Astrocyte (in vitro differentiated cells and primary cell): Measurements from ENCODE around the gene DLX6. TPM values are rescaled to one million over a fixed set of nuclear protein-coding genes. Genes with fewer than 3 reads are reported as not detected.

Experiments
- DNase-seq: peaks from one replicate; pipeline ENCODE4 v3.0.0-alpha.2; 2010; ENCODE audit warnings: low read depth
- FAIRE-seq: peaks from 2 replicates; lab custom pipeline; 2011; peaks lifted over from hg19 to GRCh38; lab: Jason Lieb, UNC
- H2AFZ ChIP-seq: 2 replicates; pipeline ENCODE4 v1.6.0; 2012; ENCODE audit warnings: low read depth, low read length, inconsistent platforms
- H3K27ac ChIP-seq: 2 replicates; pipeline ENCODE4 v1.5.1; 2011; ENCODE audit warnings: low read depth, low read length, inconsistent platforms
- H3K27me3 ChIP-seq: 2 replicates; pipeline ENCODE4 v1.6.0; 2011; ENCODE audit warnings: low read length, inconsistent platforms; ENCODE audit not compliant: insufficient read depth
- H3K36me3 ChIP-seq: 2 replicates; pipeline ENCODE4 v1.5.1; 2011; ENCODE audit warnings: low read length, inconsistent platforms; ENCODE audit not compliant: insufficient read depth
- H3K4me1 ChIP-seq: 2 replicates; pipeline ENCODE4 v1.5.1; 2011; ENCODE audit warnings: low read length, inconsistent platforms; ENCODE audit not compliant: insufficient read depth
- H3K4me2 ChIP-seq: 2 replicates; pipeline ENCODE4 v1.6.0; 2012; ENCODE audit warnings: low read length, inconsistent platforms
- H3K4me3 ChIP-seq: 2 replicates; pipeline ENCODE4 v1.5.1; 2011; ENCODE audit warnings: low read depth, mild to moderate bottlenecking, low read length, inconsistent platforms; ENCODE audit not compliant: insufficient read depth
- H3K79me2 ChIP-seq: 2 replicates; pipeline ENCODE4 v1.6.0; 2012; ENCODE audit warnings: mild to moderate bottlenecking, low read length, inconsistent platforms; ENCODE audit not compliant: insufficient read depth
- H3K9ac ChIP-seq: 2 replicates; pipeline ENCODE4 v1.6.0; 2012; ENCODE audit warnings: mild to moderate bottlenecking, low read length, inconsistent platforms
- H3K9me3 ChIP-seq: 2 replicates; pipeline ENCODE4 v1.5.1; 2012; ENCODE audit warnings: low read depth, mild to moderate bottlenecking, low read length, inconsistent platforms; ENCODE audit not compliant: insufficient read depth
- H4K20me1 ChIP-seq: 2 replicates; pipeline ENCODE4 v1.6.0; 2012; ENCODE audit warnings: low read length, inconsistent platforms; ENCODE audit not compliant: insufficient read depth
- H3K27ac Mint-ChIP-seq: one replicate; pipeline ENCODE4 v1.8.0; 2021; ENCODE audit warnings: mild to moderate bottlenecking, mixed read lengths; ENCODE audit not compliant: unreplicated experiment
- H3K27me3 Mint-ChIP-seq: one replicate; pipeline ENCODE4 v1.8.0; 2021; ENCODE audit warnings: low read depth, mixed read lengths; ENCODE audit not compliant: unreplicated experiment
- H3K36me3 Mint-ChIP-seq: one replicate; pipeline ENCODE4 v1.8.0; 2021; ENCODE audit warnings: low read depth, mixed read lengths; ENCODE audit not compliant: unreplicated experiment
- H3K4me1 Mint-ChIP-seq: one replicate; pipeline ENCODE4 v1.8.0; 2021; ENCODE audit warnings: low read depth, mixed read lengths; ENCODE audit not compliant: unreplicated experiment
- H3K4me3 Mint-ChIP-seq: one replicate; pipeline ENCODE4 v1.8.0; 2021; ENCODE audit warnings: mild to moderate bottlenecking, moderate library complexity, mixed read lengths; ENCODE audit not compliant: unreplicated experiment
- H3K9me3 Mint-ChIP-seq: one replicate; pipeline ENCODE4 v1.8.0; 2021; ENCODE audit warnings: mild to moderate bottlenecking, mixed read lengths; ENCODE audit not compliant: unreplicated experiment
- EZH2 ChIP-seq: IDR thresholded peaks from 2 replicates; pipeline ENCODE4 v1.6.1; 2012; ENCODE audit warnings: mild to moderate bottlenecking, low read length, inconsistent platforms; ENCODE audit not compliant: insufficient read depth
- total RNA-seq: library from RNA; stranded (reverse); gene quantifications from 2 replicates; pipeline ENCODE4 v1.2.1, GENCODE V29; 2021
- TF ChIP-seq, protein P1 (sequence below): IDR thresholded peaks from 2 replicates; pipeline ENCODE4 v1.5.1; 2011; ENCODE audit warnings: low read depth, mild to moderate bottlenecking, inconsistent platforms, low read length, moderate library complexity; ENCODE audit not compliant: insufficient read depth

The DLX6 gene
- total RNA-seq, 1 donor from 2014 or later: 0.25 TPM

DNA sequence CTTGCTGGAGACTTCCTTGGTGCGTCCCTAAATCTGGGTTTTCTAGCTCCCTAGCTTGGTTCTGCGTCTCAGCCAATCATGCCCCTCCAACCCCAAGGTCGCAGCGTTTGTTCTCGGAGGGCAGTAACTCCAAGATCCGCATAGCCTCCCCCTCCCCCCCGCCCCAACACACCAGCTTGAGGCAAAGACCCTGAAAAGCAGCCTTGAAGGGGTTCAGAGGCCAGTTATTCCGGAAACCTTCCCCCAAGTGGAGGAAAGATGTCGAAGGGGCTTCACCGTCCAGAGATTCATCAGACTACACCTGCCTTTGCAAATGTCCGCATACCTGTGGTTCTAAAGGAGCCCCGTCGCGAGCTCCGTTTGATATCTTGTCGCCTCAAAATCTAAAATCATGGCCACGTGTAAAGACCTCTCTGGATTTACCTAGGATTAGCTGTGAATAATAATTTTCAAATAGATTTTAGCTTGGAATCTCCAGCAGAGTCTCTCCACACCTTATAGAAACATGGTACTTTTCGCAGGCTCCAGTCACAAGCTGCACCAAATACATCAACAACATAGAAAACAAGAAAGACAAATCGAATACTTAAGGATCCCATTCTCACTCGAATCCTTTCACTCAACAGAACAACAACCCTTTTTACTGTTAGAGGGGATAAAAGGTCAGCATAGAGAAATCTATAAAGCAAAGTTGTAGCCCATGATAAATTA, 7.9 kb downstream of the DLX6 start:
- H3K9me3 ChIP-seq: no peaks in the 10 kb centered on the region
- H3K36me3 Mint-ChIP-seq: no peaks in the 10 kb centered on the region
- no peak overlapping the region for H3K4me3 Mint-ChIP-seq
- peaks cover 22% of the 10 kb centered on the region for H3K9me3 Mint-ChIP-seq
- H2AFZ ChIP-seq: no peak overlapping the region
- H3K27ac ChIP-seq: no peak overlapping the region
- H3K27me3 Mint-ChIP-seq: peaks cover 94% of the 10 kb centered on the region
- H3K27me3 ChIP-seq: peaks cover 95% of the 10 kb centered on the region
- no peak overlapping the region for H3K9ac ChIP-seq
- DNase-seq (no peak), FAIRE-seq (no peak)
- no peaks in the 10 kb centered on the region for H3K79me2 ChIP-seq
- no peak overlapping the region for H3K27ac Mint-ChIP-seq
- H3K4me1 Mint-ChIP-seq: peaks cover 3% of the 10 kb centered on the region
- H3K4me1 ChIP-seq: no peaks in the 10 kb centered on the region
- H4K20me1 ChIP-seq: no peaks in the 10 kb centered on the region
- no peaks in the 10 kb centered on the region for H3K36me3 ChIP-seq
- H3K4me2 ChIP-seq: no peak overlapping the region
- TF ChIP-seq EZH2: no peak
- TF ChIP-seq, protein P1, sequence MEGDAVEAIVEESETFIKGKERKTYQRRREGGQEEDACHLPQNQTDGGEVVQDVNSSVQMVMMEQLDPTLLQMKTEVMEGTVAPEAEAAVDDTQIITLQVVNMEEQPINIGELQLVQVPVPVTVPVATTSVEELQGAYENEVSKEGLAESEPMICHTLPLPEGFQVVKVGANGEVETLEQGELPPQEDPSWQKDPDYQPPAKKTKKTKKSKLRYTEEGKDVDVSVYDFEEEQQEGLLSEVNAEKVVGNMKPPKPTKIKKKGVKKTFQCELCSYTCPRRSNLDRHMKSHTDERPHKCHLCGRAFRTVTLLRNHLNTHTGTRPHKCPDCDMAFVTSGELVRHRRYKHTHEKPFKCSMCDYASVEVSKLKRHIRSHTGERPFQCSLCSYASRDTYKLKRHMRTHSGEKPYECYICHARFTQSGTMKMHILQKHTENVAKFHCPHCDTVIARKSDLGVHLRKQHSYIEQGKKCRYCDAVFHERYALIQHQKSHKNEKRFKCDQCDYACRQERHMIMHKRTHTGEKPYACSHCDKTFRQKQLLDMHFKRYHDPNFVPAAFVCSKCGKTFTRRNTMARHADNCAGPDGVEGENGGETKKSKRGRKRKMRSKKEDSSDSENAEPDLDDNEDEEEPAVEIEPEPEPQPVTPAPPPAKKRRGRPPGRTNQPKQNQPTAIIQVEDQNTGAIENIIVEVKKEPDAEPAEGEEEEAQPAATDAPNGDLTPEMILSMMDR: no peak
- H3K4me3 ChIP-seq: no peak overlapping the region

DNA sequence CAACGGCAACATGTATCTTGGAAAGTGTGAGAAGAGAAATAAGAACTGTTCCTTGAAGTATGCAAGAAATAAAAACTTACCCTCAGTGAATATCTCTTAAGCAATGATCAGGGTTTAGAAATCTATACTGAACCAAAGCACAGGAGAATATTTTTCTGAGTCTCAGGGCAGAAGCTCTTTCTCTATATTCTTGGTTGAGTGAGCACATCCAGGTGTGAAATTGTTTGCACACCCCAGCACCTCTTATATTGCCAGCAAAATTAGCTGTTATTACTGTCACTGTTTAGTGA, 8.4 kb downstream of the DLX6 start:
- Histone ChIP-seq H2AFZ (no peak overlapping the region), H3K79me2 (no peaks in the 10 kb centered on the region), H3K9ac (no peak overlapping the region), H3K4me2 (no peak overlapping the region), H3K4me3 (no peak overlapping the region), H3K36me3 (no peaks in the 10 kb centered on the region), H3K27me3 (peaks cover 93% of the 10 kb centered on the region), H4K20me1 (no peaks in the 10 kb centered on the region), H3K27ac (no peak overlapping the region), H3K4me1 (no peaks in the 10 kb centered on the region), H3K9me3 (no peaks in the 10 kb centered on the region)
- DNase-seq (no peak), FAIRE-seq (no peak)
- H3K9me3 Mint-ChIP-seq: peaks cover 23% of the 10 kb centered on the region
- H3K4me1 Mint-ChIP-seq: peaks cover 4% of the 10 kb centered on the region
- H3K4me3 Mint-ChIP-seq: no peak overlapping the region
- peaks cover 93% of the 10 kb centered on the region for H3K27me3 Mint-ChIP-seq
- no peak overlapping the region for H3K27ac Mint-ChIP-seq
- H3K36me3 Mint-ChIP-seq: no peaks in the 10 kb centered on the region
- no peak for TF ChIP-seq EZH2
- TF ChIP-seq, protein P1: no peak

DNA sequence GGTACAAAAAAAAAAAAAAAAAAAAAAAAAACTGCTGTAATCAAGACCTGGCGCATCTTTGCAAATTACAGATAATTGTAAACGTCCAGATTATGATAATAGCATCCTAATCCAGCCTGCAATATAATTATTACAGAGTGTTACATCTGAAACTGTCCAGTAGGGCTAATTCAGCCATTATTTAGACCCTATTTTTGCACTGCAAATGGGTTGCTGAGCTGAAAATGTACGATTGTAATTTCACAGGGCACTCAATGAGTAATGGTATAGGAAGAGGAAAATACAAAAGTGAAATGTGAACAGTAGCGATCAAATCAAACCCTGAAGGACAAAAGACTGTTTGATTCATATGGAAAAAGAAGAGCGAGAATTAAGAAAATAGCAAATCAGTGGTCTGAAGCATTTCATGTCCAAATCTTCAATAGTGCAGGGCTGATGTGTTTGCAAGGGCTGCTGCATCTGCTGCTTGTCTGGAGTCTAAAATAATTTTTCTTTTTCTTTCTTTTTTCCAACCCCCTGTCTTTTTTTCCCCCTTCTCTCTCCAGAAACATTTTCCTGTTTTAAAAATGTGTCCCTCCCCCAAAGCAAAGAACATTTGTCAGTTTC, 8.9 kb downstream of the DLX6 start:
- no peaks in the 10 kb centered on the region for H3K4me1 ChIP-seq
- H3K4me3 Mint-ChIP-seq: no peak overlapping the region

More for the DNA sequence above, 8.9 kb downstream of the DLX6 start:
- H3K36me3 Mint-ChIP-seq: no peaks in the 10 kb centered on the region
- peaks cover 94% of the 10 kb centered on the region for H3K27me3 Mint-ChIP-seq
- Histone ChIP-seq H4K20me1 (no peaks in the 10 kb centered on the region), H3K27me3 (peaks cover 93% of the 10 kb centered on the region), H3K36me3 (no peaks in the 10 kb centered on the region), H3K4me2 (no peak overlapping the region), H3K79me2 (no peaks in the 10 kb centered on the region), H3K9me3 (no peaks in the 10 kb centered on the region), H2AFZ (no peak overlapping the region), H3K9ac (no peak overlapping the region), H3K27ac (no peak overlapping the region), H3K4me3 (no peak overlapping the region)
- H3K27ac Mint-ChIP-seq: no peak overlapping the region
- peaks cover 5% of the 10 kb centered on the region for H3K4me1 Mint-ChIP-seq
- TF ChIP-seq EZH2: no peak
- TF ChIP-seq, protein P1: no peak
- DNase-seq (no peak), FAIRE-seq (no peak)
- H3K9me3 Mint-ChIP-seq: peaks cover 26% of the 10 kb centered on the region
